ENCODE results near the gene COPS7B.
A peak's percentile ranks its signal among the peaks of the same experiment; 100 is the strongest.
"Not testable (repeated sequence)": the region's sequence is repeated elsewhere in the genome, so short reads cannot be mapped to it uniquely, and the experiment has no call there.

COPS7B gene

GRCh38 chr2:231786177-231786916 lies at the start of gene COPS7B:
Gene COPS7B, plus strand, starts transcription at chr2:231786445. Its CDS starts 2,126 bp downstream, at chr2:231788571.
- peak; percentile 88 for DNase-seq (ENCODE audit: low spot score)

- no peak for DNase-seq (ENCODE audit: low spot score)
Observed at GRCh38 chr2:231737761-231738160, 48.5 kb upstream of the COPS7B start.

- no peak for DNase-seq (ENCODE audit: low spot score)
Observed at GRCh38 chr2:231743376-231744116, 42.7 kb upstream of the COPS7B start.

- DNase-seq (ENCODE audit: low spot score) = no peak
Observed at GRCh38 chr2:231745303-231746038, 40.8 kb upstream of the COPS7B start.

GRCh38 chr2:231748153-231748896 lies 37.9 kb upstream of the COPS7B start:
- DNase-seq (ENCODE audit: low spot score) = not testable (repeated sequence)

GRCh38 chr2:231749016-231749415 lies 37.2 kb upstream of the COPS7B start:
- DNase-seq (ENCODE audit: low spot score) = not testable (repeated sequence)

GRCh38 chr2:231751042-231751815 lies 35.0 kb upstream of the COPS7B start:
- no peak for DNase-seq (ENCODE audit: low spot score)

GRCh38 chr2:231752061-231752460 lies 34.2 kb upstream of the COPS7B start:
- DNase-seq (ENCODE audit: low spot score) = no peak

- no peak for DNase-seq (ENCODE audit: low spot score)
Observed at GRCh38 chr2:231761735-231762134, 24.5 kb upstream of the COPS7B start.

- no peak for DNase-seq (ENCODE audit: low spot score)
Observed at GRCh38 chr2:231764124-231764523, 22.1 kb upstream of the COPS7B start.

GRCh38 chr2:231764760-231765159 lies 21.5 kb upstream of the COPS7B start:
- no peak for DNase-seq (ENCODE audit: low spot score)

- no peak for DNase-seq (ENCODE audit: low spot score)
Observed at GRCh38 chr2:231765496-231765929, 20.7 kb upstream of the COPS7B start.

GRCh38 chr2:231769170-231770136 lies 16.8 kb upstream of the COPS7B start:
- DNase-seq (ENCODE audit: low spot score) = no peak

- peak; percentile 63 for DNase-seq (ENCODE audit: low spot score)
Observed at GRCh38 chr2:231780123-231780908, 5.9 kb upstream of the COPS7B start.

- DNase-seq (ENCODE audit: low spot score) = peak; percentile 98
Observed at GRCh38 chr2:231780909-231781797, 5.1 kb upstream of the COPS7B start, which contains the start of gene PDE6D. Gene PDE6D, minus strand, starts transcription at chr2:231781282. Its CDS starts 168 bp downstream, at chr2:231781114.

GRCh38 chr2:231781798-231782726 lies 4.2 kb upstream of the COPS7B start:
- no peak for DNase-seq (ENCODE audit: low spot score)

GRCh38 chr2:231785413-231785812 lies 832 bp upstream of the COPS7B start:
- no peak for DNase-seq (ENCODE audit: low spot score)
